ENCODE measurements around the gene RNF130.

DNA sequence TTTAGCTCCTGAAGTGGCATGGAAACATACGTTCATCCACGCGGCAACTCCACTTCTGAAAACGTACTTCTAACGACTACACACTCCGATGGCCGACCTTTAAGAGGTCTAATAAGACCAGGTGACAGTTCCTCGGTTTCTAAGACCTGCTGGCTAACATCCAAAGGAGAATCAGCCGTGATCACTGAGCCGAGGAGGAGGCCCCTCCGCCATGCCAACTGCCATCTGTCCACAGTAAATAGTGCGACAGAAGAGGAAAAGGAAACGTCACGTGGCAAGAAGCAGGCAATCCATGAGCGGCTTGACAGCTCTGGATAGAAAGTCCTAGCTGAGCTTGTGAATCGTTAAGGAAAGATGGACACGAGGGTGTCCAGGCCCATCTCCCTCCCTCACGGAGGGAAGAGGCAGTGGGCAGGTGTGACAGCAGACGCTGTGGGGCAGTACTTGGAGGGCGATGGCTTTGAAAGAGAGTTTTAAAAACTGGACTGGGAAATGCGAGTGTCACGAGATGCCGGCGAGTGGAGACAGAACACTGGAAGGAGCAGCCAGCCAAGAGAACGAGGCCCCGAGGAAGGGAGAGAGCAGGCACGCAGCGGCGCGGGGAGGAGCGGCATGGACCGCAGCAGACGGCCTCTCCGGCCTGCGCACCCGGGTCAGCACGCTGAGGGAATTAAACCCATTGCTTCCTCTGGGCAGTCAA is 97.2 kb downstream of the RNF130 start:
- TF ChIP-seq, protein P1, sequence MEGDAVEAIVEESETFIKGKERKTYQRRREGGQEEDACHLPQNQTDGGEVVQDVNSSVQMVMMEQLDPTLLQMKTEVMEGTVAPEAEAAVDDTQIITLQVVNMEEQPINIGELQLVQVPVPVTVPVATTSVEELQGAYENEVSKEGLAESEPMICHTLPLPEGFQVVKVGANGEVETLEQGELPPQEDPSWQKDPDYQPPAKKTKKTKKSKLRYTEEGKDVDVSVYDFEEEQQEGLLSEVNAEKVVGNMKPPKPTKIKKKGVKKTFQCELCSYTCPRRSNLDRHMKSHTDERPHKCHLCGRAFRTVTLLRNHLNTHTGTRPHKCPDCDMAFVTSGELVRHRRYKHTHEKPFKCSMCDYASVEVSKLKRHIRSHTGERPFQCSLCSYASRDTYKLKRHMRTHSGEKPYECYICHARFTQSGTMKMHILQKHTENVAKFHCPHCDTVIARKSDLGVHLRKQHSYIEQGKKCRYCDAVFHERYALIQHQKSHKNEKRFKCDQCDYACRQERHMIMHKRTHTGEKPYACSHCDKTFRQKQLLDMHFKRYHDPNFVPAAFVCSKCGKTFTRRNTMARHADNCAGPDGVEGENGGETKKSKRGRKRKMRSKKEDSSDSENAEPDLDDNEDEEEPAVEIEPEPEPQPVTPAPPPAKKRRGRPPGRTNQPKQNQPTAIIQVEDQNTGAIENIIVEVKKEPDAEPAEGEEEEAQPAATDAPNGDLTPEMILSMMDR (IDR thresholded peaks at IDR 0.05; ENCODE audit: insufficient read depth, low read depth, low read length), result no peak
- TF ChIP-seq EZH2 (IDR thresholded peaks at IDR 0.05; ENCODE audit: insufficient read depth, low read length), result no peak

All from astrocyte (in vitro differentiated cells and primary cell).